Endothelial cell of umbilical vein (primary cell): ENCODE data around the gene DSG3.

Source experiments
- EZH2 ChIP-seq: IDR thresholded peaks from 2 replicates; pipeline ENCODE4 v1.6.1; 2012; ENCODE audit warnings: borderline replicate concordance, low read depth, mild to moderate bottlenecking, moderate library complexity, low read length, inconsistent platforms; ENCODE audit not compliant: severe bottlenecking
- FOS ChIP-seq: IDR thresholded peaks from 2 replicates; pipeline ENCODE4 v1.6.1; 2011; ENCODE audit warnings: mild to moderate bottlenecking, low read length, moderate library complexity, borderline replicate concordance; ENCODE audit not compliant: insufficient read depth
- JUN ChIP-seq: IDR thresholded peaks from 2 replicates; pipeline ENCODE4 v1.6.1; 2011; ENCODE audit warnings: borderline replicate concordance, low read depth; ENCODE audit not compliant: insufficient read length, insufficient read depth
- MYC ChIP-seq: IDR thresholded peaks from one replicate; pipeline ENCODE4 v1.6.1; 2011; ENCODE audit warnings: mild to moderate bottlenecking, low read depth, low read length
- POLR2A ChIP-seq: IDR thresholded peaks from 2 replicates; pipeline ENCODE4 v1.6.1; 2012; ENCODE audit warnings: low read depth, mild to moderate bottlenecking, control low read depth, low read length
- POLR2AphosphoS5 ChIP-seq: IDR thresholded peaks from 2 replicates; pipeline ENCODE4 v1.6.1; 2012; ENCODE audit warnings: low read depth, mild to moderate bottlenecking, control low read depth, low read length, moderate library complexity; ENCODE audit not compliant: insufficient read depth
- TF ChIP-seq, protein P1 (sequence below), 2 donors: IDR thresholded peaks; 1 replicate in 1 of 2; 2 replicates in 1 of 2; pipeline ENCODE4 v1.5.1; 2011; ENCODE audit warnings: low read length in 2 of 2, mild to moderate bottlenecking in 2 of 2, moderate library complexity in 2 of 2, control low read depth in 1 of 2, inconsistent platforms in 1 of 2, low read depth in 1 of 2; ENCODE audit not compliant: insufficient read depth in 1 of 2; ENCODE audit errors: extremely low read depth in 1 of 2
- TF ChIP-seq, protein P2 (sequence below): IDR thresholded peaks from 2 replicates; pipeline ENCODE4 v1.6.1; 2011; ENCODE audit not compliant: insufficient read depth, insufficient read length

DNA sequence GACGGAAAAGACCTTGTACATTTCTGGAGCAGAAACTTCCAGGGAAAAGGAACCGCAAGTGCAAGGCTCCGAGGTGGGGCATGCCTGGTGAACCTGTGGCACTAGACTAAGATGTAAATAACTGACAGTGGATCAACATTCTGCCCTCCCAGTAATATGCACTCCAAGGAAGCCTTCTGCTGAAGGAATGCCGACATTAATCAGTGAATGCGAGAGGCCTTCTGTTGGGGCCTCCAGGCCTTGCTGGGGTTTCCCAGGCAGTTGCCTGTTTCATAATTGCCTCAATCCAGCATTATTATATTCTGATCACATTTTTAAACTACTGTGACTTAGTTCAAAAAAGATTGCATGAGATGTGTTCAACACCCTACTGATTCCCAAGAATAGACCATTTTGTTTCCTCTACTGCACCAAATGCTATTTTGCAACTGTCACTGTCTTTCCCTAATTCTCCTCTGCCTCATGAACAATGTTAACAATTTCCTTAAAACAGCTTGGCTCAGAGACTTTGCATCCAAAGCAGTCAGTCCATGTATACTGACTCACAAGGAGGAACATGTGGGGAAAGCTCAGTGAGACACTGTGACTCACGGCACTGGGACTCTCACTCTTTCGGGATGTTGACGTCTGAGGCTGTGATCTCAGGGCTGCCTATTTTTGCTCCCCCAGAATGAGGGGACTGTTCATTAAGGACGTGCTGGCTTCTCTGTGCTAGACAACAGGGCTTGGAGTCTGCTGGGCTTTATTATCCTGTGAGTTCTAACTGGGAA lies 39.9 kb downstream of the DSG3 start:
- no peak for TF ChIP-seq POLR2A
- TF ChIP-seq EZH2: no peak
- TF ChIP-seq, protein P1, sequence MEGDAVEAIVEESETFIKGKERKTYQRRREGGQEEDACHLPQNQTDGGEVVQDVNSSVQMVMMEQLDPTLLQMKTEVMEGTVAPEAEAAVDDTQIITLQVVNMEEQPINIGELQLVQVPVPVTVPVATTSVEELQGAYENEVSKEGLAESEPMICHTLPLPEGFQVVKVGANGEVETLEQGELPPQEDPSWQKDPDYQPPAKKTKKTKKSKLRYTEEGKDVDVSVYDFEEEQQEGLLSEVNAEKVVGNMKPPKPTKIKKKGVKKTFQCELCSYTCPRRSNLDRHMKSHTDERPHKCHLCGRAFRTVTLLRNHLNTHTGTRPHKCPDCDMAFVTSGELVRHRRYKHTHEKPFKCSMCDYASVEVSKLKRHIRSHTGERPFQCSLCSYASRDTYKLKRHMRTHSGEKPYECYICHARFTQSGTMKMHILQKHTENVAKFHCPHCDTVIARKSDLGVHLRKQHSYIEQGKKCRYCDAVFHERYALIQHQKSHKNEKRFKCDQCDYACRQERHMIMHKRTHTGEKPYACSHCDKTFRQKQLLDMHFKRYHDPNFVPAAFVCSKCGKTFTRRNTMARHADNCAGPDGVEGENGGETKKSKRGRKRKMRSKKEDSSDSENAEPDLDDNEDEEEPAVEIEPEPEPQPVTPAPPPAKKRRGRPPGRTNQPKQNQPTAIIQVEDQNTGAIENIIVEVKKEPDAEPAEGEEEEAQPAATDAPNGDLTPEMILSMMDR (IDR thresholded peaks at IDR 0.05; ENCODE audit: extremely low read depth in 1 of 2, insufficient read depth in 1 of 2, low read depth in 1 of 2, low read length in 2 of 2): no peak
- TF ChIP-seq JUN: no peak
- TF ChIP-seq FOS: no peak
- no peak for TF ChIP-seq POLR2AphosphoS5
- TF ChIP-seq, protein P2, sequence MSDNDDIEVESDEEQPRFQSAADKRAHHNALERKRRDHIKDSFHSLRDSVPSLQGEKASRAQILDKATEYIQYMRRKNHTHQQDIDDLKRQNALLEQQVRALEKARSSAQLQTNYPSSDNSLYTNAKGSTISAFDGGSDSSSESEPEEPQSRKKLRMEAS: no peak
- TF ChIP-seq MYC: no peak
